ENCODE measurements around the gene AIMP2.

The AIMP2 gene

DNA sequence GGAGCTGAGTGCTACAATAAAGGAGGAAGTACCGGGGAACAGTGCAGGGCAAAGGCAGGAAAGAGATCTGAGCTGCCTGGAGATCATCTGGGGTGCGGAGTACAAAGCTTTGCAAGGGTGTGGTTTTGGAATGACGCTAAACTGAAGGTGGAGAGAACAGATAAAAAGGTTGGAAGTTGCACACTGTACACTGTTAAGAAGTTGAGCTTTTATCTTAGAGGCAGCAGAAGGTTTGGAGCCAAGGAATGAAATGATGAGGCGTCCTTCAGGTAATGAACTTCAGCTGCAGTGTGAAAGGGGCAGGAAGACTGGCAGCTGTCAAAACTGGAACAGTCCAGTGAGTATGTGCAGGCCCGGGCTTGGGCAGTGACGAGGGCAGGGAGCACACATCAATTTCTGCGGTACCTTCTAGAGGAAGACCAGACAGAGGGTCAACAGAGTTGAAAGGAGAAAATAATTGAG is 14.9 kb downstream of the AIMP2 start:
- TF ChIP-seq, protein P1, sequence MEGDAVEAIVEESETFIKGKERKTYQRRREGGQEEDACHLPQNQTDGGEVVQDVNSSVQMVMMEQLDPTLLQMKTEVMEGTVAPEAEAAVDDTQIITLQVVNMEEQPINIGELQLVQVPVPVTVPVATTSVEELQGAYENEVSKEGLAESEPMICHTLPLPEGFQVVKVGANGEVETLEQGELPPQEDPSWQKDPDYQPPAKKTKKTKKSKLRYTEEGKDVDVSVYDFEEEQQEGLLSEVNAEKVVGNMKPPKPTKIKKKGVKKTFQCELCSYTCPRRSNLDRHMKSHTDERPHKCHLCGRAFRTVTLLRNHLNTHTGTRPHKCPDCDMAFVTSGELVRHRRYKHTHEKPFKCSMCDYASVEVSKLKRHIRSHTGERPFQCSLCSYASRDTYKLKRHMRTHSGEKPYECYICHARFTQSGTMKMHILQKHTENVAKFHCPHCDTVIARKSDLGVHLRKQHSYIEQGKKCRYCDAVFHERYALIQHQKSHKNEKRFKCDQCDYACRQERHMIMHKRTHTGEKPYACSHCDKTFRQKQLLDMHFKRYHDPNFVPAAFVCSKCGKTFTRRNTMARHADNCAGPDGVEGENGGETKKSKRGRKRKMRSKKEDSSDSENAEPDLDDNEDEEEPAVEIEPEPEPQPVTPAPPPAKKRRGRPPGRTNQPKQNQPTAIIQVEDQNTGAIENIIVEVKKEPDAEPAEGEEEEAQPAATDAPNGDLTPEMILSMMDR (IDR thresholded peaks at IDR 0.05; ENCODE audit: low read depth, low read length): no peak
- no peak overlapping the region for H3K4me3 ChIP-seq (ENCODE audit: low read depth, low read length)

DNA sequence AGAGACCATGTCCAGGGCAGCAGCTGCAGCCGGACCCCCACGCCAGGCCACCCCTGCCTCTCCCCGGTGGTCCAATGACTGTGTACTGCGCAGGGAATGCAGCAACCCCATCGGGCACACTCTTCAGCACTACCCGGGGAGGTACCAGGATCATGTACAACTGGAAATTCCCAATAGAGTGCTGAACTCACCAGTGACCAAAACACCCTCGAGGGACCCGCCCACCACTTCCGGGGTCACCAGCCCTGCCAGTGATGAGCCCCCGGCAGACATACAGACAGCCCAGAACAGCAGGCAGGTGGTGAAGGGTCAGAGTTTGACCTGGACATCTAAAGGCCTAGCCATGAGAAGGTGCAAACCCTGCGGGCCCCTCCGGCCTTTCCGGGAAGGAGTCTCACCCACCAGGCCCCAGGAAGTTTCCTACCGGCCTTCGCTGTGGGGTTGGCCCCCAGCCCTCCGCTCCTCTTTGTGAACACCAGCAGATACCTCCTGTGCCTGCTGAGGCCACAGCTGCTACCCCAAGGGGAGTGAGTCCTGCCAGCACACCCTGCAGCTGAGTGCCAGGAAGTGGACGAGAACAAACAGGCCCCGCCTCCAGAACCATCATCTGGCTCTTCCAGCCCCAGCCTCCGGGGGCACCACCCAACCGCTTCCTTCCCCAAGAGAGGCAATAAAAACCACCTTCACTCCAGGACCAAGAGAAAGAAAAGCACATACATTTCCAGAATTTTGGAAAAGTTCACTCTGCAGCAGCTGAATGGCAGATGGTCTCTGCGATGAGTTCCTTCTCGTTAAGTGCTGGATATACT is 17.1 kb downstream of the AIMP2 start:
- TF ChIP-seq, protein P1 (IDR thresholded peaks at IDR 0.05; ENCODE audit: low read depth, low read length): peak; percentile 40; the same call in 1 of the 2 replicates
- H3K4me3 ChIP-seq (ENCODE audit: low read depth, low read length): no peak overlapping the region

DNA sequence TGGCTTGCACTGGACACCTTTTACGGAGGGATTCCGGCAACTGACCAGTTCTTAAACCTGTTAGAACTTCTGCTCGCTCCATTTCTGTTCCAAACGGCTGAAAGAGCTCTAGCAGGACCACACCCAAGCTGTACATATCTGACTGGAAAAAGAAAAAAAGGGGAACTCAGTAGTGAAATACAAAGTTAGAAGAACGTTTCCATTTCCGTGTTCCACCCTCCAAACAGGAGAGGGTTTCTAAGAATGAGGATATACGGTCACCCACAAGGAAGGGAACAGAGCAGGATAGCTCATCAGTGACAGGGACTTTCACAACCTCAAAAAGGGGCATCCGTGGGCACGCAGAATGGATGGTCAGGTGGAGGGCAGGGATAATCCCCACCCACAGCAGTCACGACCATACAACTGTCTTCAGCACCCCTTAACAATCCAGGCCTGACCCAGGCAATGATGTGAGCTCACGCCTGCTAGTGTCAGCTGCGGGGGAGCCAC is 17.8 kb downstream of the AIMP2 start:
- TF ChIP-seq, protein P1 (IDR thresholded peaks at IDR 0.05; ENCODE audit: low read depth, low read length): no peak
- no peak overlapping the region for H3K4me3 ChIP-seq (ENCODE audit: low read depth, low read length)

DNA sequence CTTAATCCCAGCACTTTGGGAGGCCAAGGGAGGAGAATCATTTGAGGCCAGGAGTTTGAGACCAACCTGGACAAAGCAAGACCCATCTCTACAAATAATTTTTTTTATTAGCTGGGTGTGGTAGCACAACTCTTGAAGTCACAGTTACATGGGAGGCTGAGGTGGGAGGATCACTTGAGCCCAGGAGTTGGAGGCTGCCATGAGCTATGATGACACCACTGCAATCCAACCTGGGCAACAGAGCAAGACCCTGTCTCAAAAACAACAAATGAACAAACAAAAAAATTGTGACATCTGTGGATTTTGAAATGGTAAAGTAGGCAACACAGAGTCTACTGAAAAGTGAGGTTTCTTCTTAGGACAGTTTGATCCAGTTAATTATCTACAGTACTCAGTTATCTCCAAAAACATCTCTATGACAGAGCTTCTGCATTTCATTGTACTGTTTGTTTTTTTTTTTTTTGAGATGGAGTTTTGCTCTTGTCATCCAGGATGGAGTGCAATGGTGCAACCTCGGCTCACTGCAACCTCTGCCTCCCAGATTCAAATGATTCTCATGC is 18.8 kb downstream of the AIMP2 start:
- H3K4me3 ChIP-seq (ENCODE audit: low read depth, low read length): no peak overlapping the region
- TF ChIP-seq, protein P1 (IDR thresholded peaks at IDR 0.05; ENCODE audit: low read depth, low read length): no peak

DNA sequence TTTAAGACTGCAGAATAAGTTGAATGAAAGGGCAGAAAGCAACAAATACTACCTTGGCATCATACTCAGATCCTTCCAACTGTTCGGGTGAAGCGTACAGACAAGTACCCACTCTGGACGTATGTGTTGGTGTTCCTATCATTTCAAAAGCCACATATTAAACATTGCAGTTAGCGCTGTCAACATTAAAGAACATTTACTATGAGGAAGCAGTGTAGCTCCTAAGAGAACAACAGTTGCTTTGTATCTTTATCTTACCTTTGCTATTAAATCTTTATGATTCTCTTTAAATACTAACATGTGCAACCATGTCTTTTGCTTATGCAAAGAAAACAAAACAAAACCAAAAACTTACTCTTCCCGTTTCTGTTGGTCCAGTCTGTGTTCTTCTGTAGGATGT is 19.5 kb downstream of the AIMP2 start:
- no peak overlapping the region for H3K4me3 ChIP-seq (ENCODE audit: low read depth, low read length)
- TF ChIP-seq, protein P1 (IDR thresholded peaks at IDR 0.05; ENCODE audit: low read depth, low read length): no peak

DNA sequence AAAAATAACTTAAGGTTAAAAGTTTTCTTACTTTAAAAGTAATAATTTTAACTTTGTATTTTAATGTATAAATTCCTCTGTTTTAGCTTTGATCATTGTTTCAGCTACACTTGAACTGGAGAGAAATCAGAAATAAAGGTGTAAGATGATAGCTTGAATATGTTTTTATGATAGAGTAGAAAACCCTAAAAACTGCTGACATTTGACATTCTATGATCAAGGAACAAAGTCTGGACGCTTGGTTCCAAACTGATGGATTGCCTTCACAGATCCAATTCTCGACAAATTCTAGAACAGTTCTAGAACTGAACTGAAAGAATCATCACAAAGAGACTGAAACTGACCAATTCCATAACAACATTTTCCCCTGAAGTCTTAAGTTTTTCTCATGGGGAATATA is 21.9 kb downstream of the AIMP2 start, which contains the start of gene ANKRD61:
Gene ANKRD61, plus strand, starts transcription at position 389 of the 400 bp plus-strand sequence. Its CDS starts 0 bp downstream, at position 389.
- TF ChIP-seq, protein P1 (IDR thresholded peaks at IDR 0.05; ENCODE audit: low read depth, low read length): no peak
- no peak within 1 kb of the TSS for H3K4me3 ChIP-seq (ENCODE audit: low read depth, low read length)

DNA sequence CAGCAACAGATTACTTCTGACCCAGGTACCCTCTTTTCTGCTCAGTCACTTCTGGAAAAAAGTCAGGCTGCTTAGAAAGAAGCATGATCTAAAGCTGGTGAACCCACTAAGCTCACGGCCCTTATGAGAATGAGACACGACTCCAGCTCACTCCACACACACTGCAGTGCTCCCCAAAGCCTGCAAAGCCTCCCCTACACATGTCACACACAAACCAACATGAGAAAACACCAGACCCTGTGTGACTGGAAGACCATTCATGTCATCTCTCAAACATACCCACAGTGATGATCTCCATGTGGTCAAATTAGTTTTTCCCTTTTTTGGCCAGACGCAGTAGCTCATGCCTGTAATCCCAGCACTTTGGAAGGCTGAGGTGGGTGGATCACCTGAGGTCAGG is 22.5 kb downstream of the AIMP2 start:
- TF ChIP-seq, protein P1 (IDR thresholded peaks at IDR 0.05; ENCODE audit: low read depth, low read length): no peak
- H3K4me3 ChIP-seq (ENCODE audit: low read depth, low read length): no peak overlapping the region

All from WI38 (cell line).